ENCODE results near the gene MFSD2B.

DNA sequence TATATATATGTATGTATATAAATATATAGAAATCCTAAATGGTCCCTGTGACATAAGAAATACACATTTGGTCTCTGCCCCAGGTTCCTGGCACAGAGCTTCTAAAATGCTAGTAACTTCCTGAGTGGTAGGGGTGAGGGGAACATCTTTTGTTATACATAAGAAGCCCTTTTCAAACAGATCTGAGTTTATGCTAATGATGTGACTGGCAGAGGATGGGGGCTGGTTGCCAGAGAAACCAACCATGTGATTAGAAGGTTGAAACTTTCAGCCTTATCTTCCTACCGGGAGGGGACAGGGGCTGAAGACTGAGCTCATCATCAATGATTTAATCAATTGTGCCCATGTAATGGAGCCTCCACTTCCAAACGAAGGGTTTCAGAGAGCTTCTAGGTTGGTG, 16.3 kb downstream of the MFSD2B start:
- TF ChIP-seq TAF1 (IDR thresholded peaks at IDR 0.05; ENCODE audit: borderline replicate concordance, low read depth, low read length), result no peak
- no peak for TF ChIP-seq POLR2AphosphoS5 (IDR thresholded peaks at IDR 0.05; ENCODE audit: low read depth, low read length)

All from GM12892 (cell line).